ENCODE data around the gene ZNF331.

Gene ZNF331

DNA sequence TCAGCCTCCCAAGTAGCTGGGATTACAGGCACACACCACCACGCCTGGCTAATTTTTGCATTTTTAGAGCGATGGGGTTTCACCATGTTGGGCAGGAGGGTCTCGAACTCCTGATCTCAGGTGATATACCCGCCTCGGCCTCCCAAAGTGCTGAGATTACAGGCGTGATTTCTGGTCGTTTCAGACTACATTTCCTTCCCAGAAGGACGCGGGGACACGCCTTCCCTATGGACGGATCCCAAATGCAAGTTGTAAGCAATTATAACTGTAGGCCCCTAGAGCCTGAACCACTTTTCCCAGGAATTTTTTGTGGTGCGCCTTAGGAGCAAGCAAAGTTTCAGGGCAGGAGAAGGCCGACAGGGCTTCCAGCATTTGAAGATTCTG lies 17.8 kb upstream of the ZNF331 start:
- Histone ChIP-seq H3K9me3 (ENCODE audit: control insufficient read depth, insufficient read depth, low read depth, low read length) (no peaks in the 10 kb centered on the region), H3K4me1 (ENCODE audit: control insufficient read depth, insufficient read depth, low read length) (no peaks in the 10 kb centered on the region), H3K27ac (ENCODE audit: extremely low read depth, low read depth, low read length) (no peak overlapping the region; the same call in 1 of the 2 replicates), H3K4me3 (ENCODE audit: low read depth, low read length) (peak overlapping the region; percentile 65), H3K36me3 (ENCODE audit: control insufficient read depth in 2 of 2, insufficient read depth in 1 of 2, low read length in 2 of 2) (peaks cover 8 to 14% of the 10 kb centered on the region in 2 experiments)
- no peak for TF ChIP-seq ZNF768 (tag by site-specific recombination; IDR thresholded peaks at IDR 0.05)
- no peak for TF ChIP-seq SCRT1 (tag by site-specific recombination; IDR thresholded peaks at IDR 0.05; ENCODE audit: borderline replicate concordance)
- TF ChIP-seq ZNF76 (tag by site-specific recombination; IDR thresholded peaks at IDR 0.05; ENCODE audit: borderline replicate concordance, low read depth) = no peak
- no peak for TF ChIP-seq HOXD13 (CRISPR knock-in tag; IDR thresholded peaks at IDR 0.05; ENCODE audit: borderline replicate concordance)
- TF ChIP-seq ZNF776 (tag by site-specific recombination; IDR thresholded peaks at IDR 0.05; ENCODE audit: borderline replicate concordance) = no peak
- TF ChIP-seq ZNF544 (tag by site-specific recombination; IDR thresholded peaks at IDR 0.05) = no peak
- no peak for TF ChIP-seq TCF7L2 (IDR thresholded peaks at IDR 0.05; ENCODE audit: borderline replicate concordance, low read depth, low read length)
- no peak for TF ChIP-seq ZNF132 (tag by site-specific recombination; IDR thresholded peaks at IDR 0.05; ENCODE audit: borderline replicate concordance)
- no peak for TF ChIP-seq ZNF530 (tag by site-specific recombination; IDR thresholded peaks at IDR 0.05; ENCODE audit: low read depth)
- TF ChIP-seq ZNF791 (tag by site-specific recombination; IDR thresholded peaks at IDR 0.05) = no peak
- ChIA-PET POLR2A (interaction anchor here (0.7 to 1.7 kb wide), 11 partner anchors 10 to 595 kb away, joined by 3 to 17 read pairs (median 5); partner anchors contain the start of genes PRPF31, TFPT, ZNF331 and ZNF765), CTCF (interaction anchor here (1.2 kb wide), 1 partner anchor 8 kb away, joined by 4 read pairs; no protein-coding TSS in a partner anchor)

DNA sequence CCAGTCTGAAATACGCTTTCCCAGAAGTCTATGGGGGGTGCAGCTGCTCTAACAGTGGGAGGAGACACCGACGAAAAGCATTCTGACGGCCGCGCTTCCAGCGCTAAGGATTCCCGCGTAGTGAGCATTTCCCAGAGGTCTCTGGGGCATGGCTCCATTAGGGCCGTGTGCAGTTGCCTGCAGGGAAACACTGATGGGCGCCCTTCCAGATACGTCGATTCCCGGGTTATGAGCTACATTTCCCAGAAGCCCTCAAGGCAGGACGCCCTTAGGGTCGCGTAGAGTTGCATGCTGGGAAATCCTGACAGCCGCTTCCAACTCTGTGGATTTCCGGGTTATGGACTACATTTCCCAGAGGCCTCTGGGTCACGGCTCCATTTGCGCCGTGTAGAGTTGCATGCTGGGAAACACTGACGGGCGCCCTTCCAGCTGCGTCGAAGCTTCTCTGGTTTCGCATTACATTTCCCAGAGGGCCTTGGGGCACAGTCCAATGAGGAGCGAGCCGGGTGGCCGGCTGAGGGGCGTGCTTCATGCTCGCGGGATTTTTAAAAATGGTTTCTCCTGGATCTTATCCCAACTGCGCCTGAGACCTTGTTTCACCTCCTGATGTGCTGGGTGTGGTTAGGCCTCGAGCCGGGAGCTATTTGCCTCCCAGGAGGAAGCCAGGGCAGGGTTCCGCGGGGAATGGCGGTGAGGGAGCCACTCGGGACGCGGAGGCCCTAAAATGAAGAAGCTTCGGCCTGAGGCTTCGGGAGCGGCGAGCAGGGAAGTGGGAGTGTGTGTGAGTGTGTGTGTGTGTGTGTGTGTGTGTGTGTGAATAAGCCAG lies 17.2 kb upstream of the ZNF331 start:
- Histone ChIP-seq H3K4me1 (ENCODE audit: control insufficient read depth, insufficient read depth, low read length) (no peaks in the 10 kb centered on the region), H3K9me3 (ENCODE audit: control insufficient read depth, insufficient read depth, low read depth, low read length) (no peaks in the 10 kb centered on the region), H3K4me3 (ENCODE audit: low read depth, low read length) (peak overlapping the region; percentile 65), H3K36me3 (ENCODE audit: control insufficient read depth in 2 of 2, insufficient read depth in 1 of 2, low read length in 2 of 2) (peaks cover 8 to 16% of the 10 kb centered on the region in 2 experiments), H3K27ac (ENCODE audit: extremely low read depth, low read depth, low read length) (peak overlapping the region; percentile 50; the same call in 1 of the 2 replicates)
- CTCF ChIA-PET = interaction anchor here (1.2 kb wide), 1 partner anchor 8 kb away, joined by 4 read pairs; no protein-coding TSS in a partner anchor
- POLR2A ChIA-PET = interaction anchor here (0.6 to 1.7 kb wide), 14 partner anchors 10 to 1006 kb away, joined by 3 to 17 read pairs (median 4); partner anchors contain the start of genes PRPF31, TFPT, ZNF331 and ZNF765
- TF ChIP-seq, protein P1, sequence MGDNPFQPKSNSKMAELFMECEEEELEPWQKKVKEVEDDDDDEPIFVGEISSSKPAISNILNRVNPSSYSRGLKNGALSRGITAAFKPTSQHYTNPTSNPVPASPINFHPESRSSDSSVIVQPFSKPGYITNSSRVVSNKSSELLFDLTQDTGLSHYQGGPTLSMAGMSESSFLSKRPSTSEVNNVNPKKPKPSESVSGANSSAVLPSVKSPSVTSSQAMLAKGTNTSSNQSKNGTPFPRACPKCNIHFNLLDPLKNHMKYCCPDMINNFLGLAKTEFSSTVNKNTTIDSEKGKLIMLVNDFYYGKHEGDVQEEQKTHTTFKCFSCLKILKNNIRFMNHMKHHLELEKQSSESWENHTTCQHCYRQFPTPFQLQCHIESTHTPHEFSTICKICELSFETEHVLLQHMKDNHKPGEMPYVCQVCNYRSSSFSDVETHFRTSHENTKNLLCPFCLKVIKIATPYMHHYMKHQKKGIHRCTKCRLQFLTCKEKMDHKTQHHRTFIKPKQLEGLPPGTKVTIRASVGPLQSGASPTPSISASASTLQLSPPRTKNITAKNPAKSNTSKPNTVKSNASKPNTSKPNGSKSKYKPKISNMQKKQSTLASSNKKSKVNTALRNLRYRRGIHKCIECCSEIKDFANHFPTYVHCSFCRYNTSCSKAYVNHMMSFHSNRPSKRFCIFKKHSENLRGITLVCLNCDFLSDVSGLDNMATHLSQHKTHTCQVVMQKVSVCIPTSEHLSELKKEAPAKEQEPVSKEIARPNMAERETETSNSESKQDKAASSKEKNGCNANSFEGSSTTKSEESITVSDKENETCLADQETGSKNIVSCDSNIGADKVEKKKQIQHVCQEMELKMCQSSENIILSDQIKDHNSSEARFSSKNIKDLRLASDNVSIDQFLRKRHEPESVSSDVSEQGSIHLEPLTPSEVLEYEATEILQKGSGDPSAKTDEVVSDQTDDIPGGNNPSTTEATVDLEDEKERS (tag by site-specific recombination; IDR thresholded peaks at IDR 0.05) = peak; percentile 56; the same call in 1 of the 2 replicates
- TF ChIP-seq ZNF37A (tag by site-specific recombination; IDR thresholded peaks at IDR 0.05) = 0 out of 2 replicates have a peak, but pooled peaks have one; percentile 51
- peak; percentile 82 for TF ChIP-seq ZXDB (tag by site-specific recombination; IDR thresholded peaks at IDR 0.05)
- TF ChIP-seq KLF7 (tag by site-specific recombination; IDR thresholded peaks at IDR 0.05; ENCODE audit: borderline replicate concordance) = no peak
- TF ChIP-seq ZNF214 (tag by site-specific recombination; IDR thresholded peaks at IDR 0.05; ENCODE audit: borderline replicate concordance) = no peak
- no peak for TF ChIP-seq ZNF791 (tag by site-specific recombination; IDR thresholded peaks at IDR 0.05)
- TF ChIP-seq ZNF292 (tag by site-specific recombination; IDR thresholded peaks at IDR 0.05; ENCODE audit: borderline replicate concordance, low read depth) = no peak
- no peak for TF ChIP-seq ZNF658 (tag by site-specific recombination; IDR thresholded peaks at IDR 0.05)
- no peak for TF ChIP-seq ZNF23 (tag by site-specific recombination; IDR thresholded peaks at IDR 0.05; ENCODE audit: borderline replicate concordance)
- TF ChIP-seq ZNF521 (tag by site-specific recombination; IDR thresholded peaks at IDR 0.05) = no peak
- TF ChIP-seq, protein P2, sequence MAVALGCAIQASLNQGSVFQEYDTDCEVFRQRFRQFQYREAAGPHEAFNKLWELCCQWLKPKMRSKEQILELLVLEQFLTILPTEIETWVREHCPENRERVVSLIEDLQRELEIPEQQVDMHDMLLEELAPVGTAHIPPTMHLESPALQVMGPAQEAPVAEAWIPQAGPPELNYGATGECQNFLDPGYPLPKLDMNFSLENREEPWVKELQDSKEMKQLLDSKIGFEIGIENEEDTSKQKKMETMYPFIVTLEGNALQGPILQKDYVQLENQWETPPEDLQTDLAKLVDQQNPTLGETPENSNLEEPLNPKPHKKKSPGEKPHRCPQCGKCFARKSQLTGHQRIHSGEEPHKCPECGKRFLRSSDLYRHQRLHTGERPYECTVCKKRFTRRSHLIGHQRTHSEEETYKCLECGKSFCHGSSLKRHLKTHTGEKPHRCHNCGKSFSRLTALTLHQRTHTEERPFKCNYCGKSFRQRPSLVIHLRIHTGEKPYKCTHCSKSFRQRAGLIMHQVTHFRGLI (tag by site-specific recombination; IDR thresholded peaks at IDR 0.05) = no peak; the same call in 1 of the 2 replicates
- TF ChIP-seq ZNF501 (tag by site-specific recombination; IDR thresholded peaks at IDR 0.05) = peak; percentile 34; the same call in 1 of the 2 replicates
- TF ChIP-seq MYNN (tag by site-specific recombination; IDR thresholded peaks at IDR 0.05; ENCODE audit: borderline replicate concordance) = no peak
- TF ChIP-seq, protein P3, sequence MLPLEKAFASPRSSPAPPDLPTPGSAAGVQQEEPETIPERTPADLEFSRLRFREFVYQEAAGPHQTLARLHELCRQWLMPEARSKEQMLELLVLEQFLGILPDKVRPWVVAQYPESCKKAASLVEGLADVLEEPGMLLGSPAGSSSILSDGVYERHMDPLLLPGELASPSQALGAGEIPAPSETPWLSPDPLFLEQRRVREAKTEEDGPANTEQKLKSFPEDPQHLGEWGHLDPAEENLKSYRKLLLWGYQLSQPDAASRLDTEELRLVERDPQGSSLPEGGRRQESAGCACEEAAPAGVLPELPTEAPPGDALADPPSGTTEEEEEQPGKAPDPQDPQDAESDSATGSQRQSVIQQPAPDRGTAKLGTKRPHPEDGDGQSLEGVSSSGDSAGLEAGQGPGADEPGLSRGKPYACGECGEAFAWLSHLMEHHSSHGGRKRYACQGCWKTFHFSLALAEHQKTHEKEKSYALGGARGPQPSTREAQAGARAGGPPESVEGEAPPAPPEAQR (tag by site-specific recombination; IDR thresholded peaks at IDR 0.05) = no peak
- peak; percentile 99 for TF ChIP-seq ZNF76 (tag by site-specific recombination; IDR thresholded peaks at IDR 0.05; ENCODE audit: borderline replicate concordance, low read depth)
- peak; percentile 70; the same call in 1 of the 2 replicates for TF ChIP-seq ZNF660 (tag by site-specific recombination; IDR thresholded peaks at IDR 0.05)
- TF ChIP-seq ZNF16 (tag by site-specific recombination; IDR thresholded peaks at IDR 0.05; ENCODE audit: low read depth) = no peak
- TF ChIP-seq, protein P4, sequence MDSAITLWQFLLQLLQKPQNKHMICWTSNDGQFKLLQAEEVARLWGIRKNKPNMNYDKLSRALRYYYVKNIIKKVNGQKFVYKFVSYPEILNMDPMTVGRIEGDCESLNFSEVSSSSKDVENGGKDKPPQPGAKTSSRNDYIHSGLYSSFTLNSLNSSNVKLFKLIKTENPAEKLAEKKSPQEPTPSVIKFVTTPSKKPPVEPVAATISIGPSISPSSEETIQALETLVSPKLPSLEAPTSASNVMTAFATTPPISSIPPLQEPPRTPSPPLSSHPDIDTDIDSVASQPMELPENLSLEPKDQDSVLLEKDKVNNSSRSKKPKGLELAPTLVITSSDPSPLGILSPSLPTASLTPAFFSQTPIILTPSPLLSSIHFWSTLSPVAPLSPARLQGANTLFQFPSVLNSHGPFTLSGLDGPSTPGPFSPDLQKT (IDR thresholded peaks at IDR 0.05; ENCODE audit: borderline replicate concordance, low read depth, low read length) = no peak
